GM12892 (cell line): ENCODE data around the gene FOXRED2.

ENCODE experiments used
- POLR2A ChIP-seq: IDR thresholded peaks from 2 replicates; pipeline ENCODE4 v1.6.1; 2011; ENCODE audit warnings: low read depth, low read length, control low read depth
- TAF1 ChIP-seq: IDR thresholded peaks from 2 replicates; pipeline ENCODE4 v1.6.1; 2011; ENCODE audit warnings: low read depth, mild to moderate bottlenecking, control low read depth, low read length, borderline replicate concordance

- TF ChIP-seq POLR2A (peak; percentile 41; the same call in 1 of the 2 replicates), TAF1 (no peak)
Measured at GRCh38 chr22:36465232-36466021, 41.4 kb downstream of the FOXRED2 start.
